ENCODE results near the gene KCNMB3. TPM values are rescaled to one million over a fixed set of nuclear protein-coding genes. Genes with fewer than 3 reads are reported as not detected.
A peak's percentile ranks its signal among the peaks of the same experiment; 100 is the strongest.
"Not testable (repeated sequence)": the region's sequence is repeated elsewhere in the genome, so short reads cannot be mapped to it uniquely, and the experiment has no call there.

The KCNMB3 gene
- total RNA-seq, 6 experiments from 2014 or later: 0.26 to 0.66 (median 0.49) TPM

DNA sequence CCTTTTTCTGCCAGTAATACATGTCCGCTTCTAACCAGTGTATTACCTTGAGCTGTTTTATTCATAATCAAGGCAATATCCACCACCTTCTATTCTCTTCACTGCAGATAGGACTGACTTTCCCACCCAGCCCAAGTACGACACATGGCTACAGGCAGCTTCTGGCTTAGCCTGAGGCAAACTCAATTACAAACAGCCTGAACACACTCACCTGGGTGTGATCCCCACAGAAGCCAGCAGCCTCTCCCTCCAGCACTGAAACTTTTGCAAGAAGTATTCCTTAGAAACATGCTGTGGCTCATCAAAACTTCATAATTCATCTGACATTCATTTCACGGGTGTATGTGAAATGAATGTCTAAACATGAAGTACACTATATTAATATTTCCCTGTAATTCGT is 13.5 kb upstream of the KCNMB3 start:
- Mint-ChIP-seq H3K36me3 (ENCODE audit: low read depth) (peaks cover 12% of the 10 kb centered on the region), H3K4me3 (no peak overlapping the region), H3K27me3 (ENCODE audit: insufficient read depth) (peaks cover 6% of the 10 kb centered on the region), H3K9me3 (peaks cover 8% of the 10 kb centered on the region), H3K4me1 (ENCODE audit: low read depth) (peaks cover 20% of the 10 kb centered on the region), H3K27ac (no peak overlapping the region)
- no peak for DNase-seq
- TF ChIP-seq, protein P1, sequence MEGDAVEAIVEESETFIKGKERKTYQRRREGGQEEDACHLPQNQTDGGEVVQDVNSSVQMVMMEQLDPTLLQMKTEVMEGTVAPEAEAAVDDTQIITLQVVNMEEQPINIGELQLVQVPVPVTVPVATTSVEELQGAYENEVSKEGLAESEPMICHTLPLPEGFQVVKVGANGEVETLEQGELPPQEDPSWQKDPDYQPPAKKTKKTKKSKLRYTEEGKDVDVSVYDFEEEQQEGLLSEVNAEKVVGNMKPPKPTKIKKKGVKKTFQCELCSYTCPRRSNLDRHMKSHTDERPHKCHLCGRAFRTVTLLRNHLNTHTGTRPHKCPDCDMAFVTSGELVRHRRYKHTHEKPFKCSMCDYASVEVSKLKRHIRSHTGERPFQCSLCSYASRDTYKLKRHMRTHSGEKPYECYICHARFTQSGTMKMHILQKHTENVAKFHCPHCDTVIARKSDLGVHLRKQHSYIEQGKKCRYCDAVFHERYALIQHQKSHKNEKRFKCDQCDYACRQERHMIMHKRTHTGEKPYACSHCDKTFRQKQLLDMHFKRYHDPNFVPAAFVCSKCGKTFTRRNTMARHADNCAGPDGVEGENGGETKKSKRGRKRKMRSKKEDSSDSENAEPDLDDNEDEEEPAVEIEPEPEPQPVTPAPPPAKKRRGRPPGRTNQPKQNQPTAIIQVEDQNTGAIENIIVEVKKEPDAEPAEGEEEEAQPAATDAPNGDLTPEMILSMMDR (IDR thresholded peaks at IDR 0.05): no peak

DNA sequence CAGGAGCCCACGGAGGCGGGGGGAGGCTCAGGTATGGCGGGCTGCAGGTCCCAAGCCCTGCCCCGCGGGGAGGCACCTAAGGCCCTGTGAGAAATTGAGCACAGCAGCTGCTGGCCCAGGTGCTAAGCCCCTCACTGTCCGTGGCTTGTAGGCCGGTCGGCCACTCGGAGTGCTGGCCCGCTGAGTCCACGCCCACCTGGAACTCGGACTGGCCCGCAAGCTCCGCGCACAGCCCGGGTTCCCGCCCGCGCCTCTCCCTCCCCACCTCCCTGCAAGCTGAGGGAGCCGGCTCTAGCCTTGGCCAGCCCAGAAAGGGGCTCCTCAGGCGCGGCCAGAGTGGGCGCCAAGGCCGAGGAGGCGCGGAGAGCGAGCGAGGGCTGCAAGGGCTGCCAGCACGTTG is 12.2 kb upstream of the KCNMB3 start:
- no peak for DNase-seq
- peaks cover 28% of the 10 kb centered on the region for H3K4me1 Mint-ChIP-seq (ENCODE audit: low read depth)
- TF ChIP-seq, protein P1 (IDR thresholded peaks at IDR 0.05): no peak
- H3K27ac Mint-ChIP-seq: no peak overlapping the region
- peaks cover 6% of the 10 kb centered on the region for H3K27me3 Mint-ChIP-seq (ENCODE audit: insufficient read depth)
- H3K36me3 Mint-ChIP-seq (ENCODE audit: low read depth): peaks cover 16% of the 10 kb centered on the region
- peaks cover 8% of the 10 kb centered on the region for H3K9me3 Mint-ChIP-seq
- H3K4me3 Mint-ChIP-seq: no peak overlapping the region

DNA sequence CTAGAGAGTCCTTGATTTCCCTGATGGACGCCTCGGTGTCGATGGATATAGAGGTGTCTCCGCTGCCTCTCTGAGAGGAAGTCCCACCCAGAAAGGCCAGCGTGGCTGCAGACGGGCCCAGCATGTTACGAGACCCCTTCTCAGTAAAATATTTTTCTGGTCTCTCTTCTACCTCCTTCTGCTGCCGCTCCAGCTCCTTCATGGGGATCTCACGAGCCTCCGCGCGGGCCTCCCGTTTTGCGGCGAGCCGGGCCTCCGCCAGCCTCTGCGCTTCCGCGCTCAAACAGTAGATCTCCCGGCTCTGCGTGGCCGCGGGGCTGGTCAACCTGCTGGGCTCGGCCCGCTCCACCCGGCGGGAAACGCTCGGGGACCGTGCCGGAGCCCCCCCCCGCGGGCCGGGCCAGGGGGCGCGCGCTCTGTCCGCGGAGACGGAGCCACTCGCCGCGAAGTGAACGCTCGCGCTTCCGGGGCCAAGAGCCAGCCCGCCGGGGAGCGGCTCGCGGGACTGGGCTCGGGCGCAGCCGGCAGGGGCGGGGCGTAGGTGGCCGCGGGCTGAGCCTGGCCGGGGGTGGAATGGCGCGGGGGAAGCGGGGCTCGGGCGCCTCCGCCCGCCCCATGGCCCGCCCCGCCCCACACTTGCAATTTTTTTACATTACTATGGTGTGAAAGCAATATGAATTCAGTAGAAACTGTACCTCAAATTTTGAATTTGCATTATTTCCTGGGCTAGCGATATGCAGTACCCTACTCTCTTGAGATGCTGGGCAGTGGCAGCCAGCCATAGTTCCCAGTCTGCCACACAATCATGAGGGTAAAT is 10.2 kb upstream of the KCNMB3 start:
- TF ChIP-seq, protein P1 (IDR thresholded peaks at IDR 0.05): no peak; the same call in 1 of the 2 replicates
- Mint-ChIP-seq H3K27ac (0 out of 2 replicates have a peak overlapping the region, but pooled peaks have one; percentile 31), H3K36me3 (ENCODE audit: low read depth) (peaks cover 16% of the 10 kb centered on the region), H3K4me1 (ENCODE audit: low read depth) (peaks cover 28% of the 10 kb centered on the region), H3K9me3 (peaks cover 8% of the 10 kb centered on the region), H3K4me3 (peak overlapping the region; percentile 85), H3K27me3 (ENCODE audit: insufficient read depth) (peaks cover 6% of the 10 kb centered on the region)
- peak; percentile 11 for DNase-seq

DNA sequence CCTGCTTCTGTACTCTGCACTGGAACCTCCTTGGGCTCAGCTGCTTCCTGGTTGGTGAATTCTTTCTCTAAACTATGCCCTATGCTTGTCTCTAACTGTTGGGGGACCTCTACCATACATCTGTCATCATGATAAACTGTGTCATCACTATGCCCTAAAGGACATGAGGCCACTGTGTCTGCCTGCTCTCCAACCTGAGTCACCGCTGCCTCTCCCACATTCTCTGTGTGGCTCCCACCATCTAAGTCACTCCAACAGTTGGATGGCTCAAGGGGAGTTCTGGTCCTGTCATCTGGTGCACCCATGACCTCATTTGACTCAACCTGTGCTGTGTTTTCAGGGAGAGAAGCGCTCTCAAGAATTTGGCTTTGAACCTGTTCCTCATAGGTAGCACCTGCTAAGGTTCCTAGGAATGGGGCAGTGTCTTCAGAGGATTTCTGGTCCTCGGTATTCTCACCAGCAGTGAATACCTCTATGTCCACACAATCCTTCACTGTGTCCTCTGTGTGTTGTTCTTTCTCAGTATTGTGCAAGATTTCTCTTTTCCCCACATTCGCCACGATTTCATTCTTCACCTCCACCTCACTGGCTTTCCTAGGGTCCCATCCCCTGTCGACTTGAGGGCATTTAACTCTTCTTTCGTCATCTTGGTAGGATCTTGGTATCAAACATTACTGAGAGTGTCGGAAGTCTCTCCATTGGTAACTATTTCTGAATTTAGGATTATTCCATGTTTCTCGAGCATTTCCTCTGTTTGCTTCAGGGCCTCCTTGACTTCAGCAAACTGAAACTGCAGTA is 9.2 kb upstream of the KCNMB3 start:
- Mint-ChIP-seq H3K4me3 (peak overlapping the region; percentile 83), H3K27ac (0 out of 2 replicates have a peak overlapping the region, but pooled peaks have one; percentile 4), H3K36me3 (ENCODE audit: low read depth) (peaks cover 16% of the 10 kb centered on the region), H3K4me1 (ENCODE audit: low read depth) (peaks cover 28% of the 10 kb centered on the region)
- DNase-seq; H3K9me3 Mint-ChIP-seq; H3K27me3 Mint-ChIP-seq (ENCODE audit: insufficient read depth): not testable (repeated sequence)

DNA sequence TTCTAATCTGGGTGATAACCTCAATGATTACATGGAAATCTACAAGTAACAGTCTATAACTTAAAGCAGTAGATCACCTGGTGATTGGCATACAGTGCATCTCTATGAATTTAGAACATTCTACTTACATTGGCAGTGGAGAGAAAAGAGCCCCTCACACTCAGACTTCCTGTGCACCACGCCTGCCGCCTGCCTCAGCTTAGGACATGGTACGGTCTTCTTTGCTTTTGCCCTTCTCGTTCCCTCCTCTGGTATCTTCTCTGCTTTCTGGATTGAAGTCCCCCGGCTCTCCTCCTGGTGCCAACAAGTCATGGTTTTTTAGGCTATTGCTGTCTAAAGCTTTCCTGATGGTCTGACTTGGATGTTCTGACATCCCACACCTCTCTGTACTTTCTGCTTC is 7.9 kb upstream of the KCNMB3 start:
- Mint-ChIP-seq H3K27ac (no peak overlapping the region), H3K36me3 (ENCODE audit: low read depth) (peaks cover 16% of the 10 kb centered on the region), H3K27me3 (ENCODE audit: insufficient read depth) (no peaks in the 10 kb centered on the region; the same call in 1 of the 2 replicates), H3K4me1 (ENCODE audit: low read depth) (peaks cover 28% of the 10 kb centered on the region), H3K4me3 (no peak overlapping the region), H3K9me3 (peaks cover 8% of the 10 kb centered on the region)
- no peak for DNase-seq
- TF ChIP-seq, protein P1 (IDR thresholded peaks at IDR 0.05): no peak

DNA sequence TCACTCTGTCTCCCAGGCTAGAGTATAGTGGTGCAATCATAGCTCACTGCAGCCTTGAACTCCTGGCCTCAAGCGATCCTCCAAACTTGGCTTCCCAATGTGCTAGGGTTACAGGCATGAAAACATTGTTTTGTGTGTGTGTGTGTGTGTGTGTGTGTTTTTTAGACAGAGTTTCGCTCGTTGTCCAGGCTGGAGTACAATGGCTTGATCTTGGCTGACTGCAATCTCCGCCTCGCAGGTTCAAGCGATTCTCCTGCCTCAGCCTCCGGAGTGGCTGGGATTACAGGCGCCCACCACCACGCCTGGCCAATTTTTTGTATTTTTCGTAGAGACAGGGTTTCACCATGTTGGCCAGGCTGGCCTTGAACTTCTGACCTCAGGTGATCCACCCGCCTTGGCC is 6.8 kb upstream of the KCNMB3 start:
- Mint-ChIP-seq H3K4me1 (ENCODE audit: low read depth) (peaks cover 28% of the 10 kb centered on the region), H3K36me3 (ENCODE audit: low read depth) (peaks cover 16% of the 10 kb centered on the region)
- H3K27me3 Mint-ChIP-seq (ENCODE audit: insufficient read depth); DNase-seq; H3K4me3 Mint-ChIP-seq; H3K27ac Mint-ChIP-seq; H3K9me3 Mint-ChIP-seq: not testable (repeated sequence)
